Ascending aorta (tissue), 2 donors: ENCODE results near the gene KCTD6. TPM values are rescaled to one million over a fixed set of nuclear protein-coding genes. Genes with fewer than 3 reads are reported as not detected.

Experiments
- DNase-seq, 2 donors: peaks; one replicate each; pipeline ENCODE4 v3.0.0-alpha.2; 2019; ENCODE audit warnings: low spot score in 2 of 2
- H3K27ac ChIP-seq, 2 donors: fragments of 200-600 bp; sonication (generic); one replicate each; pipeline ENCODE4 v1.5.1; 2016 to 2017; ENCODE audit warnings: mild to moderate bottlenecking in 1 of 2
- H3K27me3 ChIP-seq: fragments of 200-600 bp; sonication (generic); one replicate; pipeline ENCODE4 v1.5.1; 2017
- H3K36me3 ChIP-seq, 2 donors: fragments of 200-600 bp; sonication (generic); one replicate each; pipeline ENCODE4 v1.5.1; 2016
- H3K4me1 ChIP-seq, 2 donors: fragments of 200-600 bp; sonication (generic); one replicate each; pipeline ENCODE4 v1.5.1; 2016 to 2017; ENCODE audit warnings: mild to moderate bottlenecking in 1 of 2
- H3K4me3 ChIP-seq, 2 donors: fragments of 200-600 bp; sonication (generic); one replicate each; pipeline ENCODE4 v1.5.1; 2016 to 2017; ENCODE audit warnings: mild to moderate bottlenecking in 1 of 2
- H3K9me3 ChIP-seq, 2 donors: fragments of 200-600 bp; sonication (generic); one replicate each; pipeline ENCODE4 v1.5.1; 2016
- intact Hi-C: fragments of 100-400 bp; cut with DNase I; formaldehyde crosslinking; loops from one replicate; pipeline ENCODE4 v1.15.1; 2023
- total RNA-seq: library from RNA; depleted of rRNA; stranded (reverse); fragments of >200 nt; gene quantifications from one replicate; pipeline ENCODE4 v1.1.0, GENCODE V29; 2016
- TF ChIP-seq, protein P1 (sequence below), 3 experiments: fragments of 200-600 bp in 2 of 3; fragments of 450-650 bp in 1 of 3; sonication (generic) in 2 of 3; IDR thresholded peaks; one replicate each; pipeline ENCODE4 v1.5.1; 2016 to 2019; ENCODE audit warnings: antibody characterized with exemption in 3 of 3, mild to moderate bottlenecking in 1 of 3, moderate library complexity in 1 of 3

KCTD6 gene
- total RNA-seq, 1 donor from 2014 or later: 6.6 TPM

- no peak overlapping the region for H3K4me3 ChIP-seq
- no peaks in the 10 kb centered on the region for H3K9me3 ChIP-seq
- peaks cover 5 to 44% of the 10 kb centered on the region in 2 donors for H3K36me3 ChIP-seq
- no peak overlapping the region for H3K27ac ChIP-seq
- intact Hi-C loops: loop anchor here (1.0 to 5.0 kb wide), 3 partner anchors 40 to 211 kb away; partner anchors contain the start of gene KCTD6
- TF ChIP-seq, protein P1, sequence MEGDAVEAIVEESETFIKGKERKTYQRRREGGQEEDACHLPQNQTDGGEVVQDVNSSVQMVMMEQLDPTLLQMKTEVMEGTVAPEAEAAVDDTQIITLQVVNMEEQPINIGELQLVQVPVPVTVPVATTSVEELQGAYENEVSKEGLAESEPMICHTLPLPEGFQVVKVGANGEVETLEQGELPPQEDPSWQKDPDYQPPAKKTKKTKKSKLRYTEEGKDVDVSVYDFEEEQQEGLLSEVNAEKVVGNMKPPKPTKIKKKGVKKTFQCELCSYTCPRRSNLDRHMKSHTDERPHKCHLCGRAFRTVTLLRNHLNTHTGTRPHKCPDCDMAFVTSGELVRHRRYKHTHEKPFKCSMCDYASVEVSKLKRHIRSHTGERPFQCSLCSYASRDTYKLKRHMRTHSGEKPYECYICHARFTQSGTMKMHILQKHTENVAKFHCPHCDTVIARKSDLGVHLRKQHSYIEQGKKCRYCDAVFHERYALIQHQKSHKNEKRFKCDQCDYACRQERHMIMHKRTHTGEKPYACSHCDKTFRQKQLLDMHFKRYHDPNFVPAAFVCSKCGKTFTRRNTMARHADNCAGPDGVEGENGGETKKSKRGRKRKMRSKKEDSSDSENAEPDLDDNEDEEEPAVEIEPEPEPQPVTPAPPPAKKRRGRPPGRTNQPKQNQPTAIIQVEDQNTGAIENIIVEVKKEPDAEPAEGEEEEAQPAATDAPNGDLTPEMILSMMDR (IDR thresholded peaks at IDR 0.05): peak; percentile 80 to 92 (median 86)
- DNase-seq: peak in 1 of 2 donors; percentile 85
- peaks cover 0 to 9% of the 10 kb centered on the region in 2 donors for H3K4me1 ChIP-seq
- no peaks in the 10 kb centered on the region for H3K27me3 ChIP-seq
Observed at GRCh38 chr3:58532794-58533220, 40.9 kb downstream of the KCTD6 start.

- H3K9me3 ChIP-seq: no peaks in the 10 kb centered on the region
- TF ChIP-seq, protein P1 (IDR thresholded peaks at IDR 0.05): no peak
- H3K4me1 ChIP-seq: peaks cover 0 to 9% of the 10 kb centered on the region in 2 donors
- H3K4me3 ChIP-seq: no peak overlapping the region
- intact Hi-C loops: loop anchor here (5.0 kb wide), 1 partner anchor 213 kb away; no protein-coding TSS in a partner anchor
- H3K27me3 ChIP-seq: no peaks in the 10 kb centered on the region
- H3K27ac ChIP-seq: no peak overlapping the region
- H3K36me3 ChIP-seq: peaks cover 5 to 34% of the 10 kb centered on the region in 2 donors
- DNase-seq: no peak
Observed at GRCh38 chr3:58534592-58535494, 42.9 kb downstream of the KCTD6 start.

GRCh38 chr3:58535531-58536500 lies 43.9 kb downstream of the KCTD6 start:
- TF ChIP-seq, protein P1 (IDR thresholded peaks at IDR 0.05): no peak
- Histone ChIP-seq H3K36me3 (peaks cover 5 to 27% of the 10 kb centered on the region in 2 donors), H3K9me3 (no peaks in the 10 kb centered on the region), H3K4me1 (peaks cover 0 to 9% of the 10 kb centered on the region in 2 donors), H3K27me3 (no peaks in the 10 kb centered on the region), H3K4me3 (peak overlapping the region; percentile 35 to 64), H3K27ac (peak overlapping the region; percentile 64 to 71)
- intact Hi-C loops: no loop called here
- no peak for DNase-seq

DNA sequence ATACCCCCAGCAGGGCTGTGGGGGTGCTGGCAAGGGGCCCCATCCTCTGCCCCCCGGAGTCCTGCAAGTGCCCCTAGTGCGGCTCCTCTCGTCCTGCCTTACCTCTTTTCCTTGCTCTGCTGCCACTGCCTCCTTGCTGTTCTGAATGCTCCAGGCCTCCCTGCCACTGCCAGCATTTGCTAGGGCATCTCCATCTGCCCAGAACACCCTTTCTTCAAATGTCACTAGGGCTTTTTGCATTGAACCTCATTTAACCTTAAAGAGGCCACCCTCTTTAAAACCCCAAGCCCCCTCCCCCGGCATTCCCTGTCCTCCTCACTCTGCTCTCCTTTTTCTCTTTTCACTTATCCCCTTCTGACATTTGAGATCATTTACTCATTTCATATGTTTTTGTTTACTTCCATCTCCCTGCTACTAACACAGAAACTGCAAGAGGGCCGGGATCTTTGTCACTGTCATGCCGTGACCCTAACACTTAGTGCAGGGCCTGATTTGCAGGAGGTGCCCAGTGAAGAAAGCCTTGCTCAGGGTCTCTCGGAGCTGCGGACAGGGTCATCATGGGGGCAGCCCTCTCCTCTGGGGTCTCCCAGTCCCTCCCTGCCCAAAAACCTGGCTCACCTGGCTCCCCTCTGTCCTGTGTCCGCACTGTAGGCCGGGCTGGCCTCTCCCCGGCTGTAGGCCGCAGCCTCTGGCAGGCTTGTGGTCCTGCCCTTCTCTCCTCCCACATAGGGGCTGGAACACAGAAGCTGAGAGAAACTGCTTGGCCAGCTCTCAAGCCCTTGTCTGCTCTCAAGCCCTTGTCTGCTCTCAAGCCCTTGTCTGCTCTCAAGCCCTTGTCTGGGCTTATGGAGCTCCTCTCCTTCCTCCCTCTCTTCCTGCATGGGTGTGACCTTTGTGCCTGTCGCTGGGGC lies 44.9 kb downstream of the KCTD6 start, which contains the start of gene ACOX2:
Gene ACOX2 (minus strand): TSS at position 690 of the 911 bp plus-strand sequence. CDS start 2,084 bp downstream, outside the sequence.
- intact Hi-C loops: no loop called here
- H3K36me3 ChIP-seq: peaks cover 5 to 18% of the 10 kb centered on the region in 2 donors
- peaks cover 0 to 9% of the 10 kb centered on the region in 2 donors for H3K4me1 ChIP-seq
- peak within 1 kb of the TSS; percentile 35 to 64 for H3K4me3 ChIP-seq
- DNase-seq: peak in 1 of 2 donors; percentile 77
- no peaks in the 10 kb centered on the region for H3K27me3 ChIP-seq
- TF ChIP-seq, protein P1 (IDR thresholded peaks at IDR 0.05): no peak
- peak within 1 kb of the TSS; percentile 64 to 71 for H3K27ac ChIP-seq
- no peaks in the 10 kb centered on the region for H3K9me3 ChIP-seq
